Activated T-helper 1 cell treated with anti-CD3 and anti-CD28 coated beads, Interleukin-12 subunit alpha, Interleukin-12 subunit beta, Interleukin-2, Interleukin-4 antibody, amounts not matched to agents 30 ng/mL and 10 ng/mL and 1 ng/mL, durations not matched to agents 14 hours and 24 hours and 36 hours (primary cell): ENCODE data around the gene ATG7. TPM values are rescaled to one million over a fixed set of nuclear protein-coding genes. Genes with fewer than 3 reads are reported as not detected.

Experiments used
- DNase-seq: peaks from one replicate; pipeline ENCODE4 v3.0.0; 2021; ENCODE audit warnings: low spot score
- H3K27ac Mint-ChIP-seq: one replicate; pipeline ENCODE4 v1.8.0; 2021; ENCODE audit warnings: mild to moderate bottlenecking, mixed read lengths
- H3K27me3 Mint-ChIP-seq: one replicate; pipeline ENCODE4 v1.8.0; 2022; ENCODE audit warnings: mild to moderate bottlenecking, moderate library complexity, mixed read lengths; ENCODE audit not compliant: insufficient read depth
- H3K36me3 Mint-ChIP-seq: one replicate; pipeline ENCODE4 v1.8.0; 2021; ENCODE audit warnings: low read depth, mixed read lengths
- H3K4me1 Mint-ChIP-seq: one replicate; pipeline ENCODE4 v1.8.0; 2021; ENCODE audit warnings: low read depth, mixed read lengths
- H3K4me3 Mint-ChIP-seq: one replicate; pipeline ENCODE4 v1.8.0; 2021; ENCODE audit warnings: mild to moderate bottlenecking, moderate library complexity, mixed read lengths
- H3K9me3 Mint-ChIP-seq: one replicate; pipeline ENCODE4 v1.8.0; 2021; ENCODE audit warnings: mixed read lengths
- intact Hi-C: fragments of 100-400 bp; cut with micrococcal nuclease; formaldehyde crosslinking; loops from one replicate; pipeline ENCODE4 v1.15.1; 2024
- total RNA-seq: library from RNA; stranded (reverse); gene quantifications from 2 replicates; pipeline ENCODE4 v1.2.3, GENCODE V29; 2022

ATG7 gene
- total RNA-seq, 1 donor from 2014 or later, result 38.6 TPM

DNA sequence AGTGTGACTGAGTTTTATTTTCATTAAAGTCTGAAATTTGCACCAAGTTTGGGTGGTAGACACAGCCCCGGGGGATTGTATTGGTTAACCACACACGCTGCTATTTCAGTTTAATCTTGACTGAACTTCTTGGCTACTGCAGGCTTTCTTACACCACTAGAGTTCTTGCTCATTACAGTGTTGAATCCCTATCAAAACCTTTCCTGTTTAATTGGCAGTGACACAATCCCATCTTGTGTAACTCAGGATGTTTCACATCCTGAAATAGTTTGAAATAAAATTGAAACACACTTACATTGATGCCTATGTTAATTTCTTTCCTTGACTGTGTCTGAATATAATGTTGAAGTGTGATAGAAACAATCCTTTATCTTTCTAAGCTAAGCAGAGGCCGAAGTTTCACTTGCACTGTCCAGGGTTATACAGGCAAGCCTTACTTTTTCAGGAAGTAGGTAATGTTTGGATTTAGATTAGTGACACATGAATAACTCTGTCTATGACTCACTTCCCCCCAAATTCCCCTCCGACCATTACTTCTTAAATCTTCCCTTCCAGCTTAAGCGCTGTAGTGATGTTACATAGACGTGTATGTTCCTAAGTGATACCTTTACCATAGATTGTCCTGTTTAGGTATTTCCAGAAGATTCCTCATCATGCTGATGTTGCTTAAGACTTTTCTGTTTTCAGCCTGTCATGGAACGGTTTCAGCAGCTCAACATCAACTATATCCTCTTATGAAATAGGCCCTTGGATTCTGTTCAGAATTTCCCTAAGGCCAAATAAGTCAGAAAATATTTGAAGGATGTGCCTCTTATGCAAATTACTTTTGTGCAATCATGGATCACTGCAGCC lies 16.8 kb downstream of the ATG7 start:
- Mint-ChIP-seq H3K27ac (peak overlapping the region; percentile 73), H3K4me3 (peak overlapping the region; percentile 20), H3K4me1 (peaks cover 52% of the 10 kb centered on the region), H3K9me3 (no peaks in the 10 kb centered on the region), H3K36me3 (peaks cover 30% of the 10 kb centered on the region), H3K27me3 (no peaks in the 10 kb centered on the region)
- DNase-seq, result no peak
- intact Hi-C loops, result no loop called here

DNA sequence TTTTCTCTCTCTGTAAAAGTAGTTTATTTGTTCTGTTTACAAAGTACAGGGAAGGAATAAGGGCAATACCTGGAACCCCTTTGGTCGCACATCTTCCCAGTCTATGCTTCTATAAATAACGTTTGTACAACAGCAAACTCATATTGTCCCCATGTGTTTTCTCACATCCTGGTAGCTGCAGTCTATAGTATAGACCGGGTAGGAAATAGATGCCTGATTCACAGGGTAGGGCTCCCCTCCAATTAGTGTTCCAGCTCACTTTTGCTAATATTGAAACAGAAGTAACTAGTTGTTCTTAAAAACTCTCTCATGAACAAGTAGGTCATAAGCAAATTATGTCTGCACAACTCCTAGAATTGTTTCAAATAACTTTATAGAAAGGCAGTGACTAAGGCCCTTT lies 17.7 kb downstream of the ATG7 start:
- Mint-ChIP-seq H3K4me3 (no peak overlapping the region), H3K27ac (no peak overlapping the region), H3K27me3 (no peaks in the 10 kb centered on the region), H3K9me3 (no peaks in the 10 kb centered on the region), H3K4me1 (peaks cover 52% of the 10 kb centered on the region), H3K36me3 (peaks cover 29% of the 10 kb centered on the region)
- DNase-seq, result no peak
- intact Hi-C loops, result loop anchor here (1.0 to 2.0 kb wide), 2 partner anchors 17 to 45 kb away; no protein-coding TSS in a partner anchor

DNA sequence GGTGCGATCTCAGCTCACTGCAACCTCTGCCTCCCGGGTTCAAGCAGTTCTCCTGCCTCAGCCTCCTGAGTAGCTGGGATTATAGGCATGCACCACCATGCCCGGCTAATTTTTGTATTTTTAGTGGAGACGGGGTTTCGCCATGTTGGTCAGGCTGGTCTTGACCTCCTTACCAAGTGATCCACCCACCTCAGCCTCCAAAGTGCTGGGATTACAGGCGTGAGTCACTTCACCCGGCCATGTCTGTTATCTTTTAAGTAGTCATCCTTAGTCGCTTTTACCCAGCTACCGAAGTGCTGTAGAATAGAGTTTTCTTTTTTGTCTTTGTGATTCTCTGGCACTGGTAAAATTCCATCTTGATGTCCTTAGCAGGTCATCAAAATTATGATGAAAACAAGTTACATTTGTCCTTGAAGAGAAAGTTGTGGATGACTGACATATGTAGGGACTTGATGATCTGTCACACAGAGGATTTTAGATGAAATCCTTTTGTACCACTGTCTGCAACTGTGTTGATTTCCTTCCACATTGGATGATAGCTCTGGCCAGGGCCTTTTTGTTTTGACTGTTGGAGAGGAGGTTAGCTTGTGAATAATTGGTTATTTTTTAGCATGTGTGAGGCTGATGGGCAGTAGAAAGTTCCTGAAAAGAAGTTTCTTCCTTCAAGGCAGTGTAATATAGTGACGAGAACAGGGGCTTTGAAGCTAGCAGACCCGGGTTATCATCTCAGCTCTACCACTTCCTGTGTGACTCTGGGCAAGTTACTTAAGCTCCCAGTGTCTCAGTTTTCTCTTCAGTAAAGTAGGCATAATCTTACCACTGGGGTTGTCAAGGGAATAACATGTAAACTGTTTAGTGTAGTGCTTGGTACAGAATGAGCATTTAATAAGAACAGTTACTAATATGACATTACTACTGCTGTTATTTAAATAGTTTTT lies 18.8 kb downstream of the ATG7 start:
- Mint-ChIP-seq H3K4me1 (peaks cover 52% of the 10 kb centered on the region), H3K9me3 (no peaks in the 10 kb centered on the region), H3K4me3 (peak overlapping the region; percentile 29), H3K27me3 (no peaks in the 10 kb centered on the region), H3K36me3 (peaks cover 23% of the 10 kb centered on the region), H3K27ac (peak overlapping the region; percentile 83)
- intact Hi-C loops, result loop anchor here (1.0 to 2.0 kb wide), 4 partner anchors 16 to 53 kb away; partner anchors contain the start of gene ATG7
- peak; percentile 23 for DNase-seq

GRCh38 chr3:11291808-11292207 lies 19.6 kb downstream of the ATG7 start:
- peak overlapping the region; percentile 83 for H3K27ac Mint-ChIP-seq
- H3K4me1 Mint-ChIP-seq, result peaks cover 52% of the 10 kb centered on the region
- peaks cover 20% of the 10 kb centered on the region for H3K36me3 Mint-ChIP-seq
- no peaks in the 10 kb centered on the region for H3K27me3 Mint-ChIP-seq
- H3K9me3 Mint-ChIP-seq, result no peaks in the 10 kb centered on the region
- intact Hi-C loops, result loop anchor here (1.0 to 2.0 kb wide), 3 partner anchors 15 to 54 kb away; partner anchors contain the start of gene ATG7
- H3K4me3 Mint-ChIP-seq, result peak overlapping the region; percentile 12
- DNase-seq, result no peak

DNA sequence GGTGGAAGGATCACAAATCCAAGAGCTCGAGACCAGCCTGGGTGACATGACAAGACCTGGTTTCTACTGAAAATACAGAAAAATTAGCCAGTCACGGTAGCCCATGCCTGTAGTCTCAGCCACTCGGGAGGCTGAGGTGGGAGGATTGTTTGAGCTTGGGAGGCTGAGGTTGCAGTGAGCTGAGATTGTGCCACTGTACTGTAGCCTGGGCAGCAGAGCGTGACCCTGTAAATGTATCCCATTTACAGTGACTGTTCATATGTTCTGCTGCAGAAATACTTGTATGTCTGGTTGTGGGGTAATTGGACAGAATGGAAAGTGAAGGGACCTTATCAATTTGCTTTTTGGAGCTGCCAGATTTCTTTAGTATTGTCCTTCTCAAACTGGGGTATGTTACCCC lies 24.9 kb downstream of the ATG7 start:
- Mint-ChIP-seq H3K9me3 (no peaks in the 10 kb centered on the region), H3K36me3 (peaks cover 23% of the 10 kb centered on the region), H3K27me3 (no peaks in the 10 kb centered on the region), H3K27ac (no peak overlapping the region), H3K4me3 (no peak overlapping the region), H3K4me1 (peaks cover 16% of the 10 kb centered on the region)
- intact Hi-C loops, result no loop called here
- no peak for DNase-seq

DNA sequence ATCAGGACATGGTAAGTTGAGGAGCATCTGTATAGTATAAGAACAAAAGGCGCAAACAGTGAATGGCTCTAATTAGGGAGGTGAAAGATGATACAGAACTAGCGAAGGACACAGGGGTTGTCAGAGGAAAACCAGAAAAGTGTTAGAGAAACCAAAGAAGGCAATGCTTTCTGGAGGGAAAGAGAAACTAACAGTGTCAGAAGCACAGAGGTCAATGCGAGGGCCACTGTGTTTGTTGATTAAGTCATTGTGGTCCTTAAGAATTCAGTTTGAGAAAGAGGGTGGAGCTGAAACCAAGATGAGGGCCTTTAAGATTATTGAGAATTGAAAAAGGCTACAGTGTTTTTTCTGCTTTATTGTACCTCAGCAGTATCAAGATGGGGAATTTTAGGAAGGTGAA lies 28.8 kb downstream of the ATG7 start:
- intact Hi-C loops, result no loop called here
- no peak overlapping the region for H3K27ac Mint-ChIP-seq

GRCh38 chr3:11302444-11302843 lies 30.2 kb downstream of the ATG7 start:
- Mint-ChIP-seq H3K4me1 (peaks cover 45% of the 10 kb centered on the region), H3K9me3 (no peaks in the 10 kb centered on the region), H3K36me3 (peaks cover 43% of the 10 kb centered on the region), H3K27me3 (no peaks in the 10 kb centered on the region), H3K4me3 (no peak overlapping the region), H3K27ac (no peak overlapping the region)
- no peak for DNase-seq
- intact Hi-C loops, result no loop called here

More for the DNA sequence above, 28.8 kb downstream of the ATG7 start:
- no peaks in the 10 kb centered on the region for H3K27me3 Mint-ChIP-seq
- H3K9me3 Mint-ChIP-seq, result no peaks in the 10 kb centered on the region
- H3K4me1 Mint-ChIP-seq, result peaks cover 30% of the 10 kb centered on the region
- no peak for DNase-seq
- H3K36me3 Mint-ChIP-seq, result peaks cover 35% of the 10 kb centered on the region
- H3K4me3 Mint-ChIP-seq, result no peak overlapping the region

- Mint-ChIP-seq H3K27me3 (no peaks in the 10 kb centered on the region), H3K36me3 (peaks cover 51% of the 10 kb centered on the region), H3K4me3 (no peak overlapping the region), H3K4me1 (peaks cover 48% of the 10 kb centered on the region), H3K9me3 (no peaks in the 10 kb centered on the region), H3K27ac (no peak overlapping the region)
- intact Hi-C loops, result no loop called here
- DNase-seq, result no peak
Observed at GRCh38 chr3:11304175-11304574, 32.0 kb downstream of the ATG7 start.

- no peak overlapping the region for H3K4me3 Mint-ChIP-seq
- intact Hi-C loops, result no loop called here
- H3K36me3 Mint-ChIP-seq, result peaks cover 48% of the 10 kb centered on the region
- H3K27me3 Mint-ChIP-seq, result no peaks in the 10 kb centered on the region
- peaks cover 43% of the 10 kb centered on the region for H3K4me1 Mint-ChIP-seq
- DNase-seq, result no peak
- H3K27ac Mint-ChIP-seq, result no peak overlapping the region
- H3K9me3 Mint-ChIP-seq, result no peaks in the 10 kb centered on the region
Observed at GRCh38 chr3:11305509-11305908, 33.3 kb downstream of the ATG7 start.

- H3K4me3 Mint-ChIP-seq, result peak overlapping the region; percentile 32
- peaks cover 46% of the 10 kb centered on the region for H3K36me3 Mint-ChIP-seq
Observed at GRCh38 chr3:11306817-11307589, 34.8 kb downstream of the ATG7 start.

GRCh38 chr3:11307830-11308432 lies 35.7 kb downstream of the ATG7 start:
- Mint-ChIP-seq H3K4me1 (peaks cover 32% of the 10 kb centered on the region), H3K36me3 (peaks cover 49% of the 10 kb centered on the region), H3K9me3 (no peaks in the 10 kb centered on the region), H3K27ac (no peak overlapping the region), H3K27me3 (no peaks in the 10 kb centered on the region), H3K4me3 (no peak overlapping the region)
- DNase-seq, result no peak
- intact Hi-C loops, result loop anchor here (2.0 kb wide), 2 partner anchors 17 to 35 kb away; partner anchors contain the start of gene ATG7

More at GRCh38 chr3:11306817-11307589, 34.8 kb downstream of the ATG7 start:
- H3K27me3 Mint-ChIP-seq, result no peaks in the 10 kb centered on the region
- H3K27ac Mint-ChIP-seq, result peak overlapping the region; percentile 46
- DNase-seq, result peak; percentile 8
- peaks cover 32% of the 10 kb centered on the region for H3K4me1 Mint-ChIP-seq
- intact Hi-C loops, result loop anchor here (2.0 kb wide), 2 partner anchors 16 to 34 kb away; partner anchors contain the start of gene ATG7
- H3K9me3 Mint-ChIP-seq, result no peaks in the 10 kb centered on the region

GRCh38 chr3:11310258-11310657 lies 38.1 kb downstream of the ATG7 start:
- no peak for DNase-seq
- Mint-ChIP-seq H3K4me1 (peaks cover 25% of the 10 kb centered on the region), H3K36me3 (peaks cover 51% of the 10 kb centered on the region), H3K27ac (no peak overlapping the region), H3K4me3 (no peak overlapping the region), H3K9me3 (no peaks in the 10 kb centered on the region), H3K27me3 (no peaks in the 10 kb centered on the region)
- intact Hi-C loops, result no loop called here
